ENCODE measurements around the gene CPS1.

DNA sequence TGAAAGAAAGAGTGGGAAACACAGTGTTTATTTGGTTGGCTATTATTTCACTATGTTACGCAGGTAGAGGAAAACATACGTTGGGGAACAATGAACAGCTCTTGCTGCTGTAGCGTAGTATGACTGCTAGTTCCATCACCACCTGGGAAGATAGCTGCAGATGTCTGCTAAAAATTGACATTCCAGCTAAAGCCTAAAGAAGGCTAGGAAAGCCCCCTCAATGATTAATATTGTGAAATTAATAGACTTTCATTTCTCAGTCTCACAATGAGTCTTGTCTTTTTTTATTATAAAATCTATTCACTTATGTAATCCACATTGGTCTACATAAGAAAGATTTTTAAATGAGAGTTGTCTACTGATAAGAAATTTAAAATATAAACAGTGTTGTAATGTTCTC is 165.7 kb downstream of the CPS1 start:
- TF ChIP-seq EZH2 (IDR thresholded peaks at IDR 0.05), result no peak
- no peak for TF ChIP-seq FOXP2 (optimal IDR thresholded peaks at IDR 0.05; ENCODE audit: control extremely low read depth, extremely low read length, insufficient read depth)

All from SK-N-MC (cell line).